Heart right ventricle (tissue), 16 donors: ENCODE data around the gene P3H2. TPM values are rescaled to one million over a fixed set of nuclear protein-coding genes. Genes with fewer than 3 reads are reported as not detected.

ENCODE experiments used
- ATAC-seq, 8 donors: fragments of 200-7000 bp; cut with Tn5 transposase; one replicate each; pipeline ENCODE4 v1.9.1; 2020; ENCODE audit warnings: mild to moderate bottlenecking in 8 of 8, moderate library complexity in 8 of 8, moderate number of reproducible peaks in 1 of 8
- DNase-seq, 2 donors: peaks; one replicate each; pipeline ENCODE4 v3.0.0-alpha.2; 2020
- H3K27ac ChIP-seq, 10 donors: fragments of 200-600 bp; sonication (generic) in 2 of 10; one replicate each; pipeline versions ENCODE4 v1.5.0 to v1.8.0; 2020 to 2022; ENCODE audit warnings: mild to moderate bottlenecking in 3 of 10
- H3K27me3 ChIP-seq, 7 donors: fragments of 200-600 bp; one replicate each; pipeline ENCODE4 v1.8.0; 2021 to 2022; ENCODE audit warnings: mild to moderate bottlenecking in 2 of 7
- H3K36me3 ChIP-seq, 9 donors: fragments of 200-600 bp; sonication (generic) in 1 of 9; one replicate each; pipeline versions ENCODE4 v1.5.0 to v1.8.0; 2020 to 2022; ENCODE audit warnings: mild to moderate bottlenecking in 2 of 9
- H3K4me1 ChIP-seq, 9 donors: fragments of 200-600 bp; sonication (generic) in 1 of 9; one replicate each; pipeline versions ENCODE4 v1.5.0 to v1.8.0; 2020 to 2022; ENCODE audit warnings: mild to moderate bottlenecking in 4 of 9
- H3K4me3 ChIP-seq, 10 donors: fragments of 200-600 bp; sonication (generic) in 2 of 10; one replicate each; pipeline versions ENCODE4 v1.5.0 to v1.8.0; 2020 to 2022; ENCODE audit warnings: mild to moderate bottlenecking in 7 of 10, moderate library complexity in 2 of 10
- H3K9me3 ChIP-seq, 11 donors: fragments of 200-600 bp in 10 of 11; sonication (generic) in 2 of 11; one replicate each; pipeline versions ENCODE4 v1.5.0 to v1.8.0; 2013 to 2022; ENCODE audit warnings: mild to moderate bottlenecking in 2 of 11, control low read depth in 1 of 11, moderate library complexity in 1 of 11
- CTCF ChIP-seq, 9 donors: fragments of 200-600 bp; sonication (generic) in 2 of 9; IDR thresholded peaks; one replicate each; pipeline versions ENCODE4 v1.5.0 to v1.8.0; 2021 to 2022; ENCODE audit warnings: antibody characterized with exemption in 9 of 9, mild to moderate bottlenecking in 5 of 9, moderate library complexity in 1 of 9
- WGBS, 2 donors: extraction: QIAGEN DNeasy Blood & Tissue Kit; methylation state at CpG; one replicate each; pipeline ENCODE4 v1.1.7; 2013; ENCODE audit warnings: inconsistent platforms in 1 of 2; 5-methylcytosine and 5-hydroxymethylcytosine counted together
- intact Hi-C, 10 donors: fragments of 100-400 bp; cut with DNase I; formaldehyde crosslinking; loops; one replicate each; pipeline versions ENCODE4 v1.11.1 to v1.14.2; 2022
- polyA plus RNA-seq, 2 donors: library from polyadenylated mRNA; stranded (reverse); fragments of 200-250 nt; gene quantifications; one replicate each; pipeline ENCODE4 v1.2.3, GENCODE V29; 2013
- total RNA-seq, 10 donors: library from RNA; stranded (reverse); fragmentation: NEBNext Ultra II Directional in 3 of 10; extraction: Animal tissue kit (Norgen Biotek cat#: 25700) in 3 of 10; gene quantifications; one replicate each; pipeline versions ENCODE4 v1.2.1 to v1.2.4, GENCODE V29; 2021 to 2023
- donor health status: Arrhythmogenic right ventricular cardiomyopathy.
- donor health status: ischemic (EF 13 %, LVEDD 7.1; RV severe dilation, severe dysfunction).
- donor health status: healthy with polysubstance abuse.
- donor health status: DM: no; HTN: yes; CAD: no.
- donor health status: DM: no; HTN: no; CAD: no.
- donor health status: ischemic (EF 25% LVEDD 6.9; RV normal size, moderate dysfunction).
- donor health status: ischemic (EF 25% LVEDD 5.7; RV mildly dilated, moderate dysfunction).
- donor health status: healthy.
- donor health status: DM: yes; HTN: yes; CAD: no.
- donor health status: Ischemic cardiomyopathy.
- donor health status: ischemic (EF 35%, LVEDD 5.7; RV mildly dilated, moderate dysfunction).
- donor health status: nonischemic (EF 11% LVEDD 7.7; RV severe dilation, severe dysfunction).
- donor health status: DM: yes; HTN: yes; CAD: no.
- donor health status: PGD.
- donor health status: ischemic (EF 29% LVEDD 5.4; RV normal size, mild dysfunction).
- donor health status: nonischemic (EF 23%, LVEDD 6.1; RV moderate dilation, normal function).

Gene P3H2
- total and polyA plus RNA-seq, 12 donors = 0.49 to 28.8 (median 3.5) TPM

GRCh38 chr3:190010486-190010885 lies 110.2 kb downstream of the P3H2 start:
- Histone ChIP-seq H3K4me3 (no peak overlapping the region), H3K27ac (no peak overlapping the region), H3K9me3 (no peaks in the 10 kb centered on the region), H3K36me3 (no peaks in the 10 kb centered on the region), H3K4me1 (peaks cover 0 to 16% (median 0%) of the 10 kb centered on the region in 9 donors), H3K27me3 (no peaks in the 10 kb centered on the region)
- TF ChIP-seq CTCF (IDR thresholded peaks at IDR 0.05) = no peak
- intact Hi-C loops = loop anchor here in 1 of 10 donors (10.0 kb wide), 1 partner anchor 184 kb away; no protein-coding TSS in a partner anchor
- WGBS, 2 donors = 81 to 86% methylated on average over 2 of the region's 2 CpGs
- ATAC-seq = no peak
- no peak for DNase-seq

- no peak overlapping the region for H3K4me3 ChIP-seq
- H3K4me1 ChIP-seq = peaks cover 0 to 16% (median 0%) of the 10 kb centered on the region in 9 donors
- no peak for DNase-seq
- ATAC-seq = no peak
- H3K9me3 ChIP-seq = no peaks in the 10 kb centered on the region
- intact Hi-C loops = loop anchor here in 2 of 10 donors (10.0 kb wide), 2 partner anchors 105 to 185 kb away; no protein-coding TSS in a partner anchor
- WGBS, 2 donors = 67 to 80% methylated on average over 1 of the region's 1 CpG
- no peak overlapping the region for H3K27ac ChIP-seq
- TF ChIP-seq CTCF (IDR thresholded peaks at IDR 0.05) = no peak
- no peaks in the 10 kb centered on the region for H3K27me3 ChIP-seq
- H3K36me3 ChIP-seq = no peaks in the 10 kb centered on the region
Observed at GRCh38 chr3:190009614-190010013, 111.1 kb downstream of the P3H2 start.

- intact Hi-C loops = loop anchor here in 1 of 10 donors (10.0 kb wide), 1 partner anchor 106 kb away; no protein-coding TSS in a partner anchor
- H3K27me3 ChIP-seq = no peaks in the 10 kb centered on the region
- peak overlapping the region in 1 of 10 donors; percentile 28 for H3K27ac ChIP-seq
- WGBS, 2 donors = 43 to 50% methylated on average over 2 of the region's 2 CpGs
- no peak overlapping the region for H3K4me3 ChIP-seq
- no peaks in the 10 kb centered on the region for H3K36me3 ChIP-seq
- peaks cover 0 to 22% (median 1%) of the 10 kb centered on the region in 9 donors for H3K4me1 ChIP-seq
- ATAC-seq (peak in 4 of 8 donors; percentile 63 to 78 (median 66)), DNase-seq (no peak)
- no peak for TF ChIP-seq CTCF (IDR thresholded peaks at IDR 0.05)
- H3K9me3 ChIP-seq = no peaks in the 10 kb centered on the region
Observed at GRCh38 chr3:190008432-190008831, 112.3 kb downstream of the P3H2 start.

- no peak overlapping the region for H3K27ac ChIP-seq
- H3K36me3 ChIP-seq = no peaks in the 10 kb centered on the region
- no peaks in the 10 kb centered on the region for H3K27me3 ChIP-seq
- H3K4me1 ChIP-seq = peaks cover 0 to 31% (median 5%) of the 10 kb centered on the region in 9 donors
- ATAC-seq = no peak
- WGBS, 2 donors = 89% methylated on average over 4 of the region's 4 CpGs
- intact Hi-C loops = loop anchor here in 1 of 10 donors (10.0 kb wide), 1 partner anchor 109 kb away; no protein-coding TSS in a partner anchor
- TF ChIP-seq CTCF (IDR thresholded peaks at IDR 0.05) = no peak
- no peaks in the 10 kb centered on the region for H3K9me3 ChIP-seq
- H3K4me3 ChIP-seq = no peak overlapping the region
- DNase-seq = no peak
Observed at GRCh38 chr3:190005343-190006113, 115.2 kb downstream of the P3H2 start.
